HG02588 (cell line): Measurements from ENCODE around the gene RIPPLY3.

ENCODE experiments used
- ATAC-seq: cut with Tn5 transposase; IDR thresholded peaks from one replicate; pipeline ENCODE4 v1.9.1; 2021; ENCODE audit warnings: mild to moderate bottlenecking, moderate library complexity; ENCODE audit not compliant: unreplicated experiment

RIPPLY3 gene

GRCh38 chr21:37006486-37007291 lies at the start of gene RIPPLY3:
Gene RIPPLY3 (plus strand): TSS chr21:37006702. CDS start chr21:37006773, 71 bp downstream.
- no peak for ATAC-seq

- ATAC-seq: no peak
Observed at GRCh38 chr21:36959020-36959835, 47.3 kb upstream of the RIPPLY3 start.

GRCh38 chr21:36960676-36961284 lies 45.7 kb upstream of the RIPPLY3 start:
- ATAC-seq: no peak

- ATAC-seq: no peak
Observed at GRCh38 chr21:36962098-36962780, 44.3 kb upstream of the RIPPLY3 start.

- no peak for ATAC-seq
Observed at GRCh38 chr21:36964398-36964797, 42.1 kb upstream of the RIPPLY3 start.

GRCh38 chr21:36964827-36965719 lies 41.4 kb upstream of the RIPPLY3 start:
- ATAC-seq: no peak

GRCh38 chr21:36965720-36966065 lies 40.8 kb upstream of the RIPPLY3 start:
- no peak for ATAC-seq

GRCh38 chr21:36966066-36966820 lies 40.3 kb upstream of the RIPPLY3 start, which contains the start of gene HLCS:
Gene HLCS (minus strand): TSS chr21:36966669. CDS start chr21:36966638, 31 bp downstream.
- peak; percentile 76 for ATAC-seq

GRCh38 chr21:36966821-36967768 lies 39.4 kb upstream of the RIPPLY3 start:
- peak; percentile 29 for ATAC-seq

GRCh38 chr21:36968414-36968813 lies 38.1 kb upstream of the RIPPLY3 start:
- ATAC-seq: no peak

- ATAC-seq: no peak
Observed at GRCh38 chr21:36968976-36969375, 37.5 kb upstream of the RIPPLY3 start.

- ATAC-seq: no peak
Observed at GRCh38 chr21:36973986-36974850, 32.3 kb upstream of the RIPPLY3 start.

GRCh38 chr21:36974851-36975192 lies 31.7 kb upstream of the RIPPLY3 start:
- ATAC-seq: no peak

GRCh38 chr21:36976228-36976861 lies 30.2 kb upstream of the RIPPLY3 start:
- no peak for ATAC-seq

GRCh38 chr21:36976882-36977651 lies 29.4 kb upstream of the RIPPLY3 start:
- ATAC-seq: no peak
